Gastrocnemius medialis (tissue), 4 donors: ENCODE measurements around the gene CTIF. TPM values are rescaled to one million over a fixed set of nuclear protein-coding genes. Genes with fewer than 3 reads are reported as not detected.

Experiments used
- ATAC-seq, 2 donors: fragments of 150-250 bp; one replicate each; pipeline ENCODE4 v1.9.1; 2016
- DNase-seq, 2 donors: peaks; one replicate each; pipeline ENCODE4 v3.0.0-alpha.2; 2019
- H3K27ac ChIP-seq, 4 donors: fragments of 200-600 bp; sonication (generic); 1 replicate in 1 of 4; 2 replicates in 3 of 4; pipeline ENCODE4 v1.5.1; 2016 to 2018; ENCODE audit warnings: mild to moderate bottlenecking in 2 of 4, moderate library complexity in 1 of 4
- H3K27me3 ChIP-seq, 3 donors: fragments of 200-600 bp; sonication (generic) in 2 of 3; 1 replicate in 1 of 3; 2 replicates in 2 of 3; pipeline versions ENCODE4 v1.5.1 to v1.6.0; 2016 to 2019; ENCODE audit warnings: mild to moderate bottlenecking in 1 of 3, moderate library complexity in 1 of 3
- H3K36me3 ChIP-seq, 2 donors: fragments of 200-600 bp; sonication (generic) in 1 of 2; one replicate each; pipeline ENCODE4 v1.5.1; 2017 to 2018
- H3K4me1 ChIP-seq, 2 donors: fragments of 200-600 bp; sonication (generic) in 1 of 2; one replicate each; pipeline ENCODE4 v1.5.1; 2016 to 2017; ENCODE audit warnings: mild to moderate bottlenecking in 2 of 2
- H3K4me3 ChIP-seq, 4 donors: fragments of 200-600 bp; sonication (generic) in 3 of 4; 1 replicate in 1 of 4; 2 replicates in 3 of 4; pipeline ENCODE4 v1.5.1; 2016 to 2019; ENCODE audit warnings: mild to moderate bottlenecking in 2 of 4
- H3K9me3 ChIP-seq, 3 donors: fragments of 200-600 bp; sonication (generic) in 2 of 3; 1 replicate in 1 of 3; 2 replicates in 2 of 3; pipeline ENCODE4 v1.5.1; 2016 to 2019
- POLR2A ChIP-seq, 2 donors: fragments of 450-650 bp; IDR thresholded peaks; one replicate each; pipeline ENCODE4 v1.6.1; 2017; ENCODE audit warnings: antibody characterized with exemption in 2 of 2, mild to moderate bottlenecking in 2 of 2, moderate library complexity in 2 of 2
- in situ Hi-C, 4 donors: fragments of 200-750 bp; cut with MboI; loops; one replicate each; pipeline versions ENCODE4 v1.15.0 to v1.8.0; 2017; ENCODE audit warnings: low sequenced_read_pairs in 4 of 4
- intact Hi-C: fragments of 100-400 bp; cut with DNase I; formaldehyde crosslinking; loops from one replicate; pipeline ENCODE4 v1.15.1; 2023; ENCODE audit warnings: low total_unique reads
- total RNA-seq, 4 donors: library from RNA; depleted of rRNA; stranded (reverse); fragments of >200 nt; gene quantifications; one replicate each; pipeline versions ENCODE4 v1.1.0 to v1.2.3, GENCODE V29; 2016
- TF ChIP-seq, protein P1 (sequence below), 5 experiments: fragments of 450-650 bp in 3 of 5; fragments of 200-600 bp in 2 of 5; sonication (generic) in 2 of 5; IDR thresholded peaks in 4 of 5; conservative IDR thresholded peaks in 1 of 5; 1 replicate in 4 of 5; 2 replicates in 1 of 5; pipeline ENCODE4 v1.5.1; 2016 to 2019; ENCODE audit warnings: antibody characterized with exemption in 5 of 5, mild to moderate bottlenecking in 3 of 5, moderate library complexity in 3 of 5

The CTIF gene
- total RNA-seq, 4 donors from 2014 or later, result 20.2 to 35.4 (median 23.1) TPM

DNA sequence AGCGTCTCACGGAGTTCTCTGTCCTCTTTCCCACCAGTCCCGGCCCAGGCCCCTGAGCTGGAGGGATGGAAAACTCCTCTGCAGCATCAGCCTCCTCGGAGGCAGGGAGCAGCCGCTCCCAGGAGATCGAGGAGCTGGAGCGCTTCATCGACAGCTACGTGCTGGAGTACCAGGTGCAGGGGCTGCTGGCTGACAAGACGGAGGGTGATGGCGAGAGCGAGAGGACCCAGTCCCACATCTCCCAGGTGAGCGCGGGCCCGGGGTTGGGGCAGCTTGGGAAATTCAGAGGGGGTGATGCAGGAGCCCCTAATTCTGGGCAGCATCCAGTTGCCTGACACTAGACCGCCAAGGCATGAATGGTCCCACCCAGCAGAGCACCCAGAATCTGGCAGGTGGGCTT, 80.7 kb downstream of the CTIF start:
- DNase-seq, result no peak
- ATAC-seq, result no peak
- no peak overlapping the region for H3K27ac ChIP-seq
- peaks cover 0 to 6% of the 10 kb centered on the region in 2 donors for H3K4me1 ChIP-seq
- no peaks in the 10 kb centered on the region for H3K27me3 ChIP-seq
- peaks cover 0 to 9% of the 10 kb centered on the region in 2 donors for H3K36me3 ChIP-seq
- no peak for TF ChIP-seq POLR2A (IDR thresholded peaks at IDR 0.05)
- TF ChIP-seq, protein P1, sequence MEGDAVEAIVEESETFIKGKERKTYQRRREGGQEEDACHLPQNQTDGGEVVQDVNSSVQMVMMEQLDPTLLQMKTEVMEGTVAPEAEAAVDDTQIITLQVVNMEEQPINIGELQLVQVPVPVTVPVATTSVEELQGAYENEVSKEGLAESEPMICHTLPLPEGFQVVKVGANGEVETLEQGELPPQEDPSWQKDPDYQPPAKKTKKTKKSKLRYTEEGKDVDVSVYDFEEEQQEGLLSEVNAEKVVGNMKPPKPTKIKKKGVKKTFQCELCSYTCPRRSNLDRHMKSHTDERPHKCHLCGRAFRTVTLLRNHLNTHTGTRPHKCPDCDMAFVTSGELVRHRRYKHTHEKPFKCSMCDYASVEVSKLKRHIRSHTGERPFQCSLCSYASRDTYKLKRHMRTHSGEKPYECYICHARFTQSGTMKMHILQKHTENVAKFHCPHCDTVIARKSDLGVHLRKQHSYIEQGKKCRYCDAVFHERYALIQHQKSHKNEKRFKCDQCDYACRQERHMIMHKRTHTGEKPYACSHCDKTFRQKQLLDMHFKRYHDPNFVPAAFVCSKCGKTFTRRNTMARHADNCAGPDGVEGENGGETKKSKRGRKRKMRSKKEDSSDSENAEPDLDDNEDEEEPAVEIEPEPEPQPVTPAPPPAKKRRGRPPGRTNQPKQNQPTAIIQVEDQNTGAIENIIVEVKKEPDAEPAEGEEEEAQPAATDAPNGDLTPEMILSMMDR (IDR thresholded peaks at IDR 0.05 in 4 of 5, conservative IDR thresholded peaks at IDR 0.05 in 1 of 5), result no peak
- H3K4me3 ChIP-seq, result no peak overlapping the region
- no peaks in the 10 kb centered on the region for H3K9me3 ChIP-seq
- in situ Hi-C loops (no loop called here), intact Hi-C loops (no loop called here)

DNA sequence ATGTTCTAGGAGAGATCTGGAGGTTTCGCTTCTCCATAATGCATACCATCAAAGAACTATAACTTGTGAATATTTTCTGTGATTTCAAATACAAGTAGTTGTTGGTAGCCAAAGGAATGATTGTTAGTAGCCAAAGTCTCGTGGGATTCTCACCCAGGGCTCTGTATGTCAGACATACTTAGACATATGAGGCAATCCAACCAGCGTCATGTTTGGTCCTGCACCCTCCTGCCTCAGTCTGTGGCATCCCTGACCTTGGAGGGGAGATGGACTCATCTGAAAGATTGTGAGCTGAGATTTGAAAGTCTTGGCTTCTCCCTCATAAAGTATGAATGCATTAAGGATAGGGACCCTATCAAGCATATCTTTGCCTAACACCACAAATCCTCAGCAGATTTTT, 81.2 kb downstream of the CTIF start:
- ATAC-seq (no peak), DNase-seq (no peak)
- Histone ChIP-seq H3K27me3 (no peaks in the 10 kb centered on the region), H3K9me3 (no peaks in the 10 kb centered on the region), H3K4me3 (no peak overlapping the region), H3K4me1 (peaks cover 0 to 6% of the 10 kb centered on the region in 2 donors), H3K27ac (no peak overlapping the region), H3K36me3 (peaks cover 0 to 9% of the 10 kb centered on the region in 2 donors)
- in situ Hi-C loops (no loop called here), intact Hi-C loops (no loop called here)
- no peak for TF ChIP-seq POLR2A (IDR thresholded peaks at IDR 0.05)
- TF ChIP-seq, protein P1 (IDR thresholded peaks at IDR 0.05 in 4 of 5, conservative IDR thresholded peaks at IDR 0.05 in 1 of 5), result no peak

DNA sequence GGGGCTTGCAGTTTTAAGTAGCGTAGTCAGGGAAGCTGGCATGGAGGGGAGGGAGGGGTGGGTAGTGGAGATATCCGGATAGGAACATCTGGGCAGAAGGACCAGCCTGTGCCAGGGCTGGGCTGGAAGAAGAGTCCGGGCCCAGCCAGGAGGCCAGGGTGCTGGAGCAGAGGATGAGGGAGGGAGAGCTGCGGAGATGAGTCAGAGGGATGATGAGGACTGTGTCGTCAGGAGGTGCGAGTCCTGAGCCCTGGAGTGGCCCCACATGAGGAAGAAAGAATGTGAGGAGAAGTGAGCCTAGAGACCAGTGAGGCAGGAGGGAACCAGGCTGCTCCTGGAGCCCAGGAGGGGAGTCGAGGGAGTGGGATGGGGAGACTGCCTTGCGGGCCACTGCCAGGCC, 82.4 kb downstream of the CTIF start:
- TF ChIP-seq, protein P1 (IDR thresholded peaks at IDR 0.05 in 4 of 5, conservative IDR thresholded peaks at IDR 0.05 in 1 of 5), result no peak
- TF ChIP-seq POLR2A (IDR thresholded peaks at IDR 0.05), result no peak
- intact Hi-C loops (no loop called here), in situ Hi-C loops (no loop called here)
- ATAC-seq (no peak), DNase-seq (no peak)
- no peak overlapping the region for H3K27ac ChIP-seq
- no peaks in the 10 kb centered on the region for H3K27me3 ChIP-seq
- H3K36me3 ChIP-seq, result peaks cover 0 to 9% of the 10 kb centered on the region in 2 donors
- H3K4me1 ChIP-seq, result peaks cover 0 to 6% of the 10 kb centered on the region in 2 donors
- H3K9me3 ChIP-seq, result no peaks in the 10 kb centered on the region
- H3K4me3 ChIP-seq, result no peak overlapping the region

DNA sequence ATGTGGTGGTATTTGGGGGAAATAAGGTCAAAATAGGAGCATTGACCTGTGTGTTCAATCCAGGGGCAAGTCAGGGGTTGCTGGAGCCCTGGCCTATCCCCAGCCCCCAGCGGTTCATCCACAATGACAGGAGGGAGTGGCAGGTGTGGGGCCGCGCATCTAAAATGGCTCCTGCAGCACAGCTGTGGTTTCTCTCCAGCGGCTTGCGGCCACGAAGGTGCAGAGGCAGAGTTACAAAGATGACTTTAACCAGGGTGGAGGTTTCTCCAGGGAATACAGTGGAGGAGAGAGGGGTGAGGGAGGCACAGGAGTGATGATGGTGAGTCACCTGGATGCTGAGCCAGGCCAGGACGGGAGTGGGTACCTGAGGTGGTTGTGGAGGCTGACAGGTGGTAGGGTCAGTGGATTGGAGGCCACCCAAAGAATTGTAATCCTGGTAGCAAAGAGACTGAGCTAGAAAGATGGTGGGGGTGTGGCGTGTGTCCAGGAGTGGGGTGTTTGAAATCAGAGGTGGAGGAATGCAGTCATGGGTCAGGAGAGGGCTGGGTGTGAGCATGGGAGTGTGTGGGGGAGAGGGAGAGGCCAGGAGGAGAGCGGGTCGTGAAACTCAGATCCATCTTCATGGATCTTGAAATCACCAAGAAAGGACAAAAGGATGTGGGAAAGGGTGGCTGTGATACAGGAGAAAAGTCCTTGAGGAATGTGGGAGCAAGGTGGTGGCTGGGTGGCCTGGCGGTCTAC, 83.2 kb downstream of the CTIF start:
- in situ Hi-C loops, result no loop called here
- intact Hi-C loops, result no loop called here
- Histone ChIP-seq H3K4me3 (no peak overlapping the region), H3K27ac (no peak overlapping the region), H3K36me3 (peaks cover 0 to 9% of the 10 kb centered on the region in 2 donors), H3K4me1 (no peaks in the 10 kb centered on the region), H3K27me3 (no peaks in the 10 kb centered on the region), H3K9me3 (no peaks in the 10 kb centered on the region)
- DNase-seq, result no peak
- no peak for ATAC-seq
- TF ChIP-seq POLR2A (IDR thresholded peaks at IDR 0.05), result no peak
- TF ChIP-seq, protein P1 (IDR thresholded peaks at IDR 0.05 in 4 of 5, conservative IDR thresholded peaks at IDR 0.05 in 1 of 5), result no peak
